K562 (cell line): ENCODE measurements around the gene DNAJB12. TPM values are rescaled to one million over a fixed set of nuclear protein-coding genes. Genes with fewer than 3 reads are reported as not detected.

Source experiments
- BCOR ChIP-seq: fragments of 450-650 bp; IDR thresholded peaks from 2 replicates; pipeline ENCODE4 v1.6.1; 2016
- CEBPB ChIP-seq: fragments of 450-650 bp; IDR thresholded peaks from 2 replicates; pipeline ENCODE4 v1.6.1; 2016; ENCODE audit warnings: missing genetic modification characterization, missing compliant biosample characterization
- COPS2 ChIP-seq: fragments of 450-650 bp; conservative IDR thresholded peaks from 2 replicates; pipeline ENCODE4 v1.6.1; 2016; ENCODE audit warnings: mild to moderate bottlenecking, moderate library complexity
- CREBBP ChIP-seq: IDR thresholded peaks from one replicate; pipeline ENCODE4 v1.6.1; 2012; ENCODE audit warnings: low read depth, mild to moderate bottlenecking, control low read depth, inconsistent platforms, low read length
- CTCFL ChIP-seq: IDR thresholded peaks from 2 replicates; pipeline ENCODE4 v1.6.1; 2011; ENCODE audit warnings: borderline replicate concordance, low read depth, mild to moderate bottlenecking, moderate library complexity, low read length; ENCODE audit not compliant: insufficient read depth, poor library complexity, severe bottlenecking
- HSF4 ChIP-seq: fragments of 250-450 bp; sonication (Bioruptor Pico); IDR thresholded peaks from 2 replicates; pipeline ENCODE4 v2.1.2; 2022; ENCODE audit warnings: mild to moderate bottlenecking, moderate library complexity, borderline replicate concordance
- MCM2 ChIP-seq: fragments of 450-650 bp; IDR thresholded peaks from 2 replicates; pipeline ENCODE4 v1.6.1; 2017; ENCODE audit warnings: low read depth, mild to moderate bottlenecking
- MIER1 ChIP-seq: fragments of 450-650 bp; IDR thresholded peaks from 2 replicates; pipeline ENCODE4 v1.6.1; 2016; ENCODE audit warnings: antibody characterized with exemption, mild to moderate bottlenecking, low read depth
- MYC ChIP-seq, 2 experiments: fragments of 250-450 bp in 1 of 2; sonication (Bioruptor Pico) in 1 of 2; IDR thresholded peaks; 2 replicates each; pipeline versions ENCODE4 v1.5.1 to v1.6.1; 2012 to 2021; ENCODE audit warnings: low read depth in 2 of 2, borderline replicate concordance in 1 of 2, improper control_type of control experiment in 1 of 2, low read length in 1 of 2, mild to moderate bottlenecking in 1 of 2, moderate library complexity in 1 of 2
- NFXL1 ChIP-seq: fragments of 450-650 bp; formaldehyde crosslinking; IDR thresholded peaks from 2 replicates; pipeline ENCODE4 v1.4.0; 2021; ENCODE audit warnings: mild to moderate bottlenecking
- NR2C2 ChIP-seq, 2 experiments: fragments of 200-800 bp in 1 of 2; sonication (Bioruptor generic) in 1 of 2; sonication (generic) in 1 of 2; formaldehyde crosslinking in 1 of 2; IDR thresholded peaks; 2 replicates each; pipeline versions ENCODE4 v1.6.1 to v1.8.0; 2016 to 2022; ENCODE audit warnings: mild to moderate bottlenecking in 1 of 2, missing compliant biosample characterization in 1 of 2, missing genetic modification characterization in 1 of 2, missing genetic modification reagents in 1 of 2
- RBM14 ChIP-seq: fragments of 200-400 bp; formaldehyde crosslinking; IDR thresholded peaks from 2 replicates; pipeline ENCODE4 v1.6.1; 2018; ENCODE audit warnings: low read depth, mild to moderate bottlenecking, low read length, moderate library complexity, borderline replicate concordance; ENCODE audit not compliant: insufficient read depth
- SMAD1 ChIP-seq: fragments of 150-350 bp; IDR thresholded peaks from 2 replicates; pipeline ENCODE4 v1.6.1; 2014; ENCODE audit warnings: low read length, low read depth; ENCODE audit not compliant: partially characterized antibody
- SRSF9 ChIP-seq: fragments of 200-400 bp; formaldehyde crosslinking; IDR thresholded peaks from 2 replicates; pipeline ENCODE4 v1.6.1; 2017; ENCODE audit warnings: low read depth, low read length, borderline replicate concordance
- TRIM28 ChIP-seq: fragments of 450-650 bp; IDR thresholded peaks from 2 replicates; pipeline ENCODE4 v1.6.1; 2017
- ZFP1 ChIP-seq: fragments of 450-650 bp; formaldehyde crosslinking; IDR thresholded peaks from 2 replicates; pipeline ENCODE4 v1.4.0; 2020; ENCODE audit warnings: mild to moderate bottlenecking, mixed read lengths
- polyA plus RNA-seq, 8 experiments: library from polyadenylated mRNA; depleted of rRNA in 4 of 8; stranded (reverse) in 5 of 8; unstranded in 3 of 8; fragments of >200 nt; fragmentation: Nextera tagmentation in 2 of 8; fragmentation: Illumina TruSeq in 1 of 8; extraction: Ambion mirVana in 2 of 8; extraction: Trizol in 1 of 8; gene quantifications; 2 replicates each; pipeline versions ENCODE4 v1.2.1 to v1.2.3, GENCODE V29; 2011 to 2014; ENCODE audit warnings: inconsistent platforms in 1 of 8, missing spikeins in 1 of 8
- total RNA-seq, 7 experiments: library from RNA; depleted of rRNA in 6 of 7; stranded (reverse); fragments of >200 nt in 6 of 7; fragmentation: Illumina TruSeq in 2 of 7; extraction: Trizol in 2 of 7; gene quantifications; 2 replicates each; pipeline versions ENCODE4 v1.2.1 to v1.2.3, GENCODE V29; 2011 to 2021; ENCODE audit warnings: low replicate concordance in 1 of 7
- TF ChIP-seq, protein P1 (sequence below): fragments of 450-650 bp; IDR thresholded peaks from 2 replicates; pipeline ENCODE4 v1.6.1; 2014; ENCODE audit warnings: low read depth, mild to moderate bottlenecking, moderate library complexity, borderline replicate concordance
- TF ChIP-seq, protein P2 (sequence below): fragments of 250-450 bp; sonication (Bioruptor Pico); IDR thresholded peaks from 2 replicates; pipeline ENCODE4 v1.4.0; 2020

The DNAJB12 gene
- total and polyA plus RNA-seq, 9 of the 15 experiments (the other 6 are each of a cell fraction or from before 2014, with no cell fraction given), result 3.5 to 31.5 (median 20.3) TPM

GRCh38 chr10:72320676-72321247 lies 34.0 kb downstream of the DNAJB12 start (continued):
- TF ChIP-seq BCOR (peak; percentile 98), RBM14 (no peak), NR2C2 (CRISPR knock-in tag; IDR thresholded peaks at IDR 0.05) (0 out of 2 replicates have a peak, but pooled peaks have one; percentile 25), NR2C2 (tag; IDR thresholded peaks at IDR 0.05) (peak; percentile 90), CTCFL (no peak), MYC (IDR thresholded peaks at IDR 0.05; ENCODE audit: low read depth, low read length) (peak; percentile 97), MYC (CRISPR knock-in tag; IDR thresholded peaks at IDR 0.05; ENCODE audit: borderline replicate concordance, low read depth) (peak; percentile 66; the same call in 1 of the 2 replicates), SRSF9 (no peak), CEBPB (tag) (peak; percentile 99), NFXL1 (0 out of 2 replicates have a peak, but pooled peaks have one; percentile 48), MCM2 (no peak), MIER1 (no peak), HSF4 (peak; percentile 90), SMAD1 (no peak), ZFP1 (CRISPR knock-in tag) (no peak), TRIM28 (peak; percentile 72), COPS2 (no peak), CREBBP (no peak)
- TF ChIP-seq, protein P1, sequence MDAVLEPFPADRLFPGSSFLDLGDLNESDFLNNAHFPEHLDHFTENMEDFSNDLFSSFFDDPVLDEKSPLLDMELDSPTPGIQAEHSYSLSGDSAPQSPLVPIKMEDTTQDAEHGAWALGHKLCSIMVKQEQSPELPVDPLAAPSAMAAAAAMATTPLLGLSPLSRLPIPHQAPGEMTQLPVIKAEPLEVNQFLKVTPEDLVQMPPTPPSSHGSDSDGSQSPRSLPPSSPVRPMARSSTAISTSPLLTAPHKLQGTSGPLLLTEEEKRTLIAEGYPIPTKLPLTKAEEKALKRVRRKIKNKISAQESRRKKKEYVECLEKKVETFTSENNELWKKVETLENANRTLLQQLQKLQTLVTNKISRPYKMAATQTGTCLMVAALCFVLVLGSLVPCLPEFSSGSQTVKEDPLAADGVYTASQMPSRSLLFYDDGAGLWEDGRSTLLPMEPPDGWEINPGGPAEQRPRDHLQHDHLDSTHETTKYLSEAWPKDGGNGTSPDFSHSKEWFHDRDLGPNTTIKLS, result peak; percentile 86; the same call in 1 of the 2 replicates
- TF ChIP-seq, protein P2, sequence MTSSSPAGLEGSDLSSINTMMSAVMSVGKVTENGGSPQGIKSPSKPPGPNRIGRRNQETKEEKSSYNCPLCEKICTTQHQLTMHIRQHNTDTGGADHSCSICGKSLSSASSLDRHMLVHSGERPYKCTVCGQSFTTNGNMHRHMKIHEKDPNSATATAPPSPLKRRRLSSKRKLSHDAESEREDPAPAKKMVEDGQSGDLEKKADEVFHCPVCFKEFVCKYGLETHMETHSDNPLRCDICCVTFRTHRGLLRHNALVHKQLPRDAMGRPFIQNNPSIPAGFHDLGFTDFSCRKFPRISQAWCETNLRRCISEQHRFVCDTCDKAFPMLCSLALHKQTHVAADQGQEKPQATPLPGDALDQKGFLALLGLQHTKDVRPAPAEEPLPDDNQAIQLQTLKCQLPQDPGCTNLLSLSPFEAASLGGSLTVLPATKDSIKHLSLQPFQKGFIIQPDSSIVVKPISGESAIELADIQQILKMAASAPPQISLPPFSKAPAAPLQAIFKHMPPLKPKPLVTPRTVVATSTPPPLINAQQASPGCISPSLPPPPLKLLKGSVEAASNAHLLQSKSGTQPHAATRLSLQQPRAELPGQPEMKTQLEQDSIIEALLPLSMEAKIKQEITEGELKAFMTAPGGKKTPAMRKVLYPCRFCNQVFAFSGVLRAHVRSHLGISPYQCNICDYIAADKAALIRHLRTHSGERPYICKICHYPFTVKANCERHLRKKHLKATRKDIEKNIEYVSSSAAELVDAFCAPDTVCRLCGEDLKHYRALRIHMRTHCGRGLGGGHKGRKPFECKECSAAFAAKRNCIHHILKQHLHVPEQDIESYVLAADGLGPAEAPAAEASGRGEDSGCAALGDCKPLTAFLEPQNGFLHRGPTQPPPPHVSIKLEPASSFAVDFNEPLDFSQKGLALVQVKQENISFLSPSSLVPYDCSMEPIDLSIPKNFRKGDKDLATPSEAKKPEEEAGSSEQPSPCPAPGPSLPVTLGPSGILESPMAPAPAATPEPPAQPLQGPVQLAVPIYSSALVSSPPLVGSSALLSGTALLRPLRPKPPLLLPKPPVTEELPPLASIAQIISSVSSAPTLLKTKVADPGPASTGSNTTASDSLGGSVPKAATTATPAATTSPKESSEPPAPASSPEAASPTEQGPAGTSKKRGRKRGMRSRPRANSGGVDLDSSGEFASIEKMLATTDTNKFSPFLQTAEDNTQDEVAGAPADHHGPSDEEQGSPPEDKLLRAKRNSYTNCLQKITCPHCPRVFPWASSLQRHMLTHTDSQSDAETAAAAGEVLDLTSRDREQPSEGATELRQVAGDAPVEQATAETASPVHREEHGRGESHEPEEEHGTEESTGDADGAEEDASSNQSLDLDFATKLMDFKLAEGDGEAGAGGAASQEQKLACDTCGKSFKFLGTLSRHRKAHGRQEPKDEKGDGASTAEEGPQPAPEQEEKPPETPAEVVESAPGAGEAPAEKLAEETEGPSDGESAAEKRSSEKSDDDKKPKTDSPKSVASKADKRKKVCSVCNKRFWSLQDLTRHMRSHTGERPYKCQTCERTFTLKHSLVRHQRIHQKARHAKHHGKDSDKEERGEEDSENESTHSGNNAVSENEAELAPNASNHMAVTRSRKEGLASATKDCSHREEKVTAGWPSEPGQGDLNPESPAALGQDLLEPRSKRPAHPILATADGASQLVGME (CRISPR knock-in tag), result peak; percentile 95; the same call in 1 of the 2 replicates
